DND-41 (cell line): ENCODE results near the gene NOD2.

Experiments used
- CTCF ChIP-seq: IDR thresholded peaks from 2 replicates; pipeline ENCODE4 v1.5.1; 2012; ENCODE audit warnings: borderline replicate concordance, low read length, moderate library complexity, mild to moderate bottlenecking; ENCODE audit not compliant: poor library complexity, severe bottlenecking; ENCODE audit errors: extremely low read depth
- EZH2 ChIP-seq: IDR thresholded peaks from 3 replicates; pipeline ENCODE4 v1.6.1; 2012; ENCODE audit warnings: borderline replicate concordance, low read depth, mild to moderate bottlenecking, moderate library complexity, low read length, inconsistent platforms; ENCODE audit not compliant: severe bottlenecking

GRCh38 chr16:50667497-50668367 is 25.7 kb upstream of the NOD2 start:
- TF ChIP-seq CTCF = peak; percentile 7
- no peak for TF ChIP-seq EZH2
